MM.1S (cell line): ENCODE measurements around the gene PIH1D1.

Experiments
- DNase-seq: peaks from one replicate; pipeline ENCODE4 v3.0.0-alpha.2; 2015
- H2AFZ ChIP-seq: fragments of 300-600 bp; sonication (generic); 2 replicates; pipeline ENCODE4 v1.6.0; 2016; ENCODE audit warnings: antibody characterized with exemption, low read length
- H3F3A ChIP-seq: fragments of 300-600 bp; sonication (generic); 2 replicates; pipeline ENCODE4 v1.6.1; 2016; ENCODE audit warnings: mild to moderate bottlenecking, antibody characterized with exemption, low read length, moderate library complexity, mixed read lengths; ENCODE audit not compliant: insufficient read depth
- H3K27ac ChIP-seq: fragments of 300-600 bp; sonication (generic); 2 replicates; pipeline ENCODE4 v1.5.1; 2016; ENCODE audit warnings: mild to moderate bottlenecking, low read length
- H3K27me3 ChIP-seq: fragments of 300-600 bp; sonication (generic); replicated peaks from 2 replicates; pipeline ENCODE4 v1.6.0; 2016; ENCODE audit warnings: low read length; ENCODE audit not compliant: insufficient read depth
- H3K36me3 ChIP-seq: fragments of 300-600 bp; sonication (generic); replicated peaks from 2 replicates; pipeline ENCODE4 v1.6.1; 2016; ENCODE audit warnings: mild to moderate bottlenecking, low read length, mixed read lengths; ENCODE audit not compliant: insufficient read depth
- H3K4me1 ChIP-seq: fragments of 300-600 bp; sonication (generic); 2 replicates; pipeline ENCODE4 v1.6.1; 2016; ENCODE audit warnings: low read length, mixed read lengths
- H3K4me2 ChIP-seq: fragments of 300-600 bp; sonication (generic); 2 replicates; pipeline ENCODE4 v1.6.0; 2016; ENCODE audit warnings: low read depth, low read length
- H3K4me3 ChIP-seq: fragments of 300-600 bp; sonication (generic); 2 replicates; pipeline ENCODE4 v1.5.1; 2016; ENCODE audit warnings: low read length, mixed read lengths
- H3K79me2 ChIP-seq: fragments of 300-600 bp; sonication (generic); 2 replicates; pipeline ENCODE4 v1.6.1; 2016; ENCODE audit warnings: mixed run types, low read length, mixed read lengths
- H3K9ac ChIP-seq: fragments of 300-600 bp; sonication (generic); 2 replicates; pipeline ENCODE4 v1.6.1; 2016; ENCODE audit warnings: low read length, mixed read lengths
- H3K9me2 ChIP-seq: fragments of 300-600 bp; sonication (generic); replicated peaks from 2 replicates; pipeline ENCODE4 v1.6.1; 2016; ENCODE audit warnings: mild to moderate bottlenecking, low read length, mixed read lengths; ENCODE audit not compliant: insufficient read depth
- H3K9me3 ChIP-seq: fragments of 300-600 bp; sonication (generic); replicated peaks from 2 replicates; pipeline ENCODE4 v1.6.1; 2016; ENCODE audit warnings: mild to moderate bottlenecking, low read length, mixed read lengths; ENCODE audit not compliant: insufficient read depth
- H4K20me1 ChIP-seq: fragments of 300-600 bp; sonication (generic); 2 replicates; pipeline ENCODE4 v1.6.1; 2016; ENCODE audit warnings: mild to moderate bottlenecking, low read length, moderate library complexity, mixed read lengths; ENCODE audit not compliant: insufficient read depth
- CTCF ChIP-seq: fragments of 300-600 bp; sonication (generic); IDR thresholded peaks from 2 replicates; pipeline ENCODE4 v1.5.1; 2016; ENCODE audit warnings: antibody characterized with exemption, low read length, mixed read lengths
- EZH2 ChIP-seq: fragments of 300-600 bp; sonication (generic); optimal IDR thresholded peaks from 2 replicates; pipeline ENCODE3; 2017; ENCODE audit warnings: low read depth, mild to moderate bottlenecking, antibody characterized with exemption, low read length, mixed read lengths
- EZH2phosphoT487 ChIP-seq: fragments of 300-600 bp; sonication (generic); IDR thresholded peaks from 2 replicates; pipeline ENCODE4 v1.6.1; 2018; ENCODE audit warnings: antibody characterized with exemption, low read length

The PIH1D1 gene

GRCh38 chr19:49490287-49491029, 38.8 kb upstream of the PIH1D1 start:
- Histone ChIP-seq H3K9ac (no peak overlapping the region), H4K20me1 (peaks cover 23% of the 10 kb centered on the region), H3K79me2 (peaks cover 31% of the 10 kb centered on the region), H3F3A (peaks cover 72% of the 10 kb centered on the region), H3K27me3 (no peaks in the 10 kb centered on the region), H3K9me2 (no peaks in the 10 kb centered on the region), H3K4me3 (no peak overlapping the region), H2AFZ (no peak overlapping the region), H3K4me2 (no peak overlapping the region), H3K9me3 (no peaks in the 10 kb centered on the region), H3K36me3 (peaks cover 23% of the 10 kb centered on the region), H3K27ac (no peak overlapping the region; the same call in 1 of the 2 replicates), H3K4me1 (peaks cover 3% of the 10 kb centered on the region; the same call in 1 of the 2 replicates)
- TF ChIP-seq CTCF, result no peak
- TF ChIP-seq EZH2phosphoT487, result no peak
- no peak for TF ChIP-seq EZH2
- no peak for DNase-seq

- no peak overlapping the region for H2AFZ ChIP-seq
- H3K9me2 ChIP-seq, result no peaks in the 10 kb centered on the region
- no peaks in the 10 kb centered on the region for H3K27me3 ChIP-seq
- H3K4me2 ChIP-seq, result peak overlapping the region; percentile 76; the same call in 1 of the 2 replicates
- DNase-seq, result no peak
- peaks cover 3% of the 10 kb centered on the region; the same call in 1 of the 2 replicates for H3K4me1 ChIP-seq
- peaks cover 23% of the 10 kb centered on the region for H4K20me1 ChIP-seq
- no peaks in the 10 kb centered on the region for H3K9me3 ChIP-seq
- peak overlapping the region; percentile 68; the same call in 1 of the 2 replicates for H3K27ac ChIP-seq
- H3K4me3 ChIP-seq, result peak overlapping the region; percentile 97; the same call in 1 of the 2 replicates
- peaks cover 67% of the 10 kb centered on the region for H3F3A ChIP-seq
- H3K79me2 ChIP-seq, result peaks cover 31% of the 10 kb centered on the region
- H3K9ac ChIP-seq, result peak overlapping the region; percentile 98; the same call in 1 of the 2 replicates
- peaks cover 23% of the 10 kb centered on the region for H3K36me3 ChIP-seq
- TF ChIP-seq EZH2phosphoT487 (no peak), EZH2 (no peak), CTCF (no peak)
These were observed 38.1 kb upstream of the PIH1D1 start for GRCh38 chr19:49489601-49490167.

GRCh38 chr19:49488863-49489537, 37.4 kb upstream of the PIH1D1 start:
- H3K36me3 ChIP-seq, result peaks cover 23% of the 10 kb centered on the region
- peak overlapping the region; percentile 97 for H3K4me3 ChIP-seq
- H3K9ac ChIP-seq, result peak overlapping the region; percentile 98
- no peaks in the 10 kb centered on the region for H3K27me3 ChIP-seq
- peaks cover 3% of the 10 kb centered on the region; the same call in 1 of the 2 replicates for H3K4me1 ChIP-seq
- no peaks in the 10 kb centered on the region for H3K9me2 ChIP-seq
- TF ChIP-seq EZH2 (no peak), EZH2phosphoT487 (no peak), CTCF (no peak)
- peaks cover 23% of the 10 kb centered on the region for H4K20me1 ChIP-seq
- H3K4me2 ChIP-seq, result peak overlapping the region; percentile 76
- peaks cover 31% of the 10 kb centered on the region for H3K79me2 ChIP-seq
- no peaks in the 10 kb centered on the region for H3K9me3 ChIP-seq
- H2AFZ ChIP-seq, result no peak overlapping the region
- DNase-seq, result no peak
- H3K27ac ChIP-seq, result peak overlapping the region; percentile 68; the same call in 1 of the 2 replicates
- H3F3A ChIP-seq, result peaks cover 62% of the 10 kb centered on the region
